ENCODE measurements around the gene HLCS.
"Not testable (repeated sequence)": the region's sequence is repeated elsewhere in the genome, so short reads cannot be mapped to it uniquely, and the experiment has no call there.

Gene HLCS

GRCh38 chr21:36955783-36956182, 10.7 kb downstream of the HLCS start:
- no peak for DNase-seq

- not testable (repeated sequence) for DNase-seq
These were observed 14.1 kb downstream of the HLCS start for GRCh38 chr21:36952331-36952730.

- DNase-seq = no peak
These were observed 17.0 kb downstream of the HLCS start for GRCh38 chr21:36949171-36950141.

GRCh38 chr21:36948686-36949085, 17.8 kb downstream of the HLCS start:
- no peak for DNase-seq

DNA sequence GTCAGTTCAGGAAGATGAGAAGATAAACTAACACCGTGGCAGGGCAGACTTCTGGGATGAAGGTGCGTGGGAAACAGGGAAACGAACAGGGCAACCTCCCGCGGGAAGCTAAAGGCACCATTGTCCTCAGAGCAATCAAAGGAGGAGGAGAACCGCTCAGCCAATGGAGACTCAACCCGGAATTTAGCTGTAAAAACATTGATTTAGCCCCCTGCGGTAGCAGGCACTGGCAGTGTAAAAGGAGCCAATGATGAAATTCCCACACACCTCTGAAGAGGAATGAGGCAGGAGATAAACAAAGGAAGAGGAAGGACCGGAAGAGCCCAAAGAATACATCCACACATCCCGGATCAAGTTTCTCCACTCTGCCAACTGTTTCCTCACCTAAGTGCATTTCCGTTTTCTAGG, 19.5 kb downstream of the HLCS start:
- no peak for DNase-seq

GRCh38 chr21:36945496-36946138, 20.9 kb downstream of the HLCS start:
- no peak for DNase-seq

DNA sequence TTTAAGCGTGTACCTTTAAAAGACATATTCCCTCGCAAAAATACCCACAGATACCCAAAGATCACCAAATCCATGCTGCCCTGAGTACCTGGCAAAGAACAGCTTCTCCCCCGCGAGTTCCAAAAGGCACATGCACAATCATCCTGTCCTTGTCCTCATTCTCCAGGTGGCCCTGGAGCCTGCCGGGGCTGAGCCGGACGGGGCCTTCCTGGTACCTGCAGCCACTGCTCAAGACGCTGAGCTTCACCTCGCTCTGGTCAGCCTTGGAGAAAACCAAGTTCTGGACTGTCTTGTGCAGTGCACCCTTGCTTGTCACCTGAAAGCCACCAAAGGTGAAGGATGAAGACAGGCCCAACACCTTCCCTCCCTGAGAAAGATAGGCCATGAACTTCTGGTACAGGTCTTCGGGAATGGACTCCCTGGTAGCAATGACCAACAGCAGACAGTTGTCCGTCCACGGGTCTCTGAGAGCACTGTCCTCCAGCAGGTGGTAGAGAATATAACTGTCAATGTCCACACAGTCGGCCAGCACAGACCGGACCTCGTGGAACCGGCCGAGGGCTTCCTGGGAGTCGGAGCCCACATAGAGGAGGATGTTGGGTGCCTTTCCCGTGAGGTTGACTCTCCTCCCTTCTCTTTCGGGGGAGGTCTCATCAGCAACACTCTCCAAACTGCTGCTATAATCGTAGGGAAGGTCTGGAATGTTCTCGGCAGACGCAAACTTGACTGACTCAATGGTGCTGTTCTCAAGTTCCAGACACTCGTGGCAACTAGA, 29.9 kb downstream of the HLCS start:
- no peak for DNase-seq

- DNase-seq = no peak
These were observed 31.5 kb downstream of the HLCS start for GRCh38 chr21:36934864-36935420.

DNA sequence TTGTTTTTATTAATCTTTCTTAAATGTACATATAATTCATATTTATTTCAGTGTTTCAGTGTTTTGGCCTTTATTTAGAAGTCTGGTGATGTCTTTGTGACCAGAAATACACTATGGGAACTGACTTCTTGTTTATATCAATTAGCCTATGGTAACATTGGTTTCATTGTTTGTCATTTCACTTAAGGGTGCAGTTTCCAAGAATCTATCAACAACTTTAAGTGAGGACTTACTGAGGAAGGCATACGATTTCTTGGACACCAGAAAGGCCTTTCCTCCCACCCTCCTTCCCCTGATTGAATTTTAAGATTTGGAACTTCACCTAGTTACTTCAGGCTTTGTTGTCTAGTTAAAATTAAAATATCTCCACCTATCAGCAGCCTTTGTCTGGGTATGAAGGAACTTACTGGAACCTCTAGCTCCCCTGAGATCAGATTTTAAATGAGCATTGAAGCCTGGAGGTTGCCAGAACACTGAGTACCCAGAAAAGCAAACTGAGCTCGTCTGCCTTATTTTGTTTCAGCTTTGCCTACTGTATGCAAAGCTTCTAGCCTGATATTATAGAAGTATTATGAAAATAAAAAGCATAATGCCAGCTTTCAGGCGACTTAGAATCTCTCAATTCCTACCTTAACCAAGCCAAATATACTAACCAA, 34.2 kb downstream of the HLCS start:
- no peak for DNase-seq

- no peak for DNase-seq
These were observed 36.8 kb downstream of the HLCS start for GRCh38 chr21:36929622-36930021.

- DNase-seq = no peak
These were observed 37.5 kb downstream of the HLCS start for GRCh38 chr21:36928960-36929359.

GRCh38 chr21:36927719-36928117, 38.8 kb downstream of the HLCS start:
- peak; percentile 48 for DNase-seq

DNA sequence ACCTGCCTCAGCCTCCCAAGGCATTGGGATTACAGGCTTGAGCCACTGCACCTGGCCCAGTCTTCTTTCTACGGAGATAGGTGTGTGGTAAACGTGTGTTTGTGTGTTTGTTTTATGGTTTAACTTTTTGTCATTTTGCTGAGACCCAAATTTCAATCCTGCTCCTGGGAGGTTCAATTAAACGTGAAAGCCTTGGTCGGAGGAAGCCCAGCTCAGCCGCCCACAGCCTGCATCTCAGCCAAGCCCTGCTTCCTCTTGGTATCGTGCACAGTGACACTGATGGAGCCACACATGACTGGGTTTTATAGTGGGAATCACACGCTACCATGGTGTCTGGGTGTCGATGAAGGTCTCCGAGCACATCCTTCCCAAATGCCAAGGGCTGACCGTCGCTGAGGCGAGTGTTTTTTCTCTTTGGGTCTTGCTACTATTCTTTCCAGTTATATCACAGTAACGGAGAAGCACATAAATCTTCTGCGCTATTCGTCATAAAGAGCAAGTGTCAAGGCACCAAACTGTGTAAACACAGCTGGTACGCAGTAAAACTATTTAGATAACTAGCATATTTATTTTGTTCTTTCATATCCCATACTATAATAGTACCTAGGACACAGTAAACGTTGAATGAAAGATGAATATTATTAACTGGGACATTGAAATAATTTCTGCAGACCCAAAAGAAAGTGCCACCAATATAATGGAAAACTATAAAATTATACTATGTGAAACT, 39.3 kb downstream of the HLCS start:
- DNase-seq = no peak

DNA sequence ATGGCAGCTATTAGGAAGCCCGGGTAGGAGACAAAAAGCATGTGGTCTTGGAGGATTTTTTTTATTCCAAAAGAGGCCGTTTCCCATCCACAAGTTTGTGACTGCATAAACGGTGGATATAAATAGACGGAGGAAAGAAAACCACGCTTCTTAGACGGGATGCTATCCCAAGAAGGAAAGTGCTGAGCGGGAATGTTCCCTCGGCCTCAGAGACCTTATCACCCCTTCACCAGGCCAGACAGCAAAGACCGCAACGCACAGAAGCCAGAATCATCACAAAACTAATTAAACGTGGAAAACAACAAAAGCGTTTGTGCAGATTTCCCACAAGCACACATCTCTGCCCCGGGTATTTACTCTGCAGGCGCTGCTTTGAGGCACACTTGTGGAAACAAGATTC, 43.2 kb downstream of the HLCS start:
- DNase-seq = no peak

DNA sequence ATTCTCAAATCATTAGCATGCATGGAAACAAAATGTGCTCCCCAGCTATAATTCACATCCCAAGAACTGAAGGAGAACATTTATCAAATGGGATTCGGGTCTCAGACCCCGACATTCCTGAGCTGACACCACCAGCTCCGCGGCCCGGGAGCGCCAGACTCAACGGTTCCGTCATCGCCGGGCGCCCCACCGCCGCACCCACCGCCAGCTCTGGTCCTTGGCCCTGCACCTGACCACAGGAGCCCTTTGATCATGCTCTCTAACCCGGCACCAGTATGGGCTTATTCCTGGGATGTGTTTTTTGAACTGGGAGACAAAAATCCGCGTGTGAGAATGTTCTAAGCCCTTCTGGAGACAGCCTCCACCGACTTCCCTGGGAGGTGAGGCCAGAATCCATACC, 43.6 kb downstream of the HLCS start:
- no peak for DNase-seq

DNA sequence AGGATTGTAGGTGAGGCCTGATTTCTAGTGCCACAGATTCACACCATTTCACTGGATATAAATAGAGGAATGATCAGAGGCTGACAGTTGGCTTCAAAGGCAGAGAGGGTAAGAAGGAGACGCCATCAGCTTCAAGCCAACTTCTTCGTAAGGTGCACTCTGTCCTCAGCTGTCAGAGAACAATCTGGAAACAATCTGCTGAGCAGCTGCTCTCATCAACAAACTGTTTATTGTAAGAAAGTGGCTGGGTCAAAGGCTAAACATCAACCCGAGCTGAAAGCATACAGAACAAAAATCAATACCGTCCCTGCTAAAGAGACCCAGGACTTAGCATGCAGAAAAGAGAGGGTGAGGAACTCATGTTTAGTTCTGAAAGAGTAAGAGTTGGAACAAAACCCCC, 48.2 kb downstream of the HLCS start:
- no peak for DNase-seq

DNA sequence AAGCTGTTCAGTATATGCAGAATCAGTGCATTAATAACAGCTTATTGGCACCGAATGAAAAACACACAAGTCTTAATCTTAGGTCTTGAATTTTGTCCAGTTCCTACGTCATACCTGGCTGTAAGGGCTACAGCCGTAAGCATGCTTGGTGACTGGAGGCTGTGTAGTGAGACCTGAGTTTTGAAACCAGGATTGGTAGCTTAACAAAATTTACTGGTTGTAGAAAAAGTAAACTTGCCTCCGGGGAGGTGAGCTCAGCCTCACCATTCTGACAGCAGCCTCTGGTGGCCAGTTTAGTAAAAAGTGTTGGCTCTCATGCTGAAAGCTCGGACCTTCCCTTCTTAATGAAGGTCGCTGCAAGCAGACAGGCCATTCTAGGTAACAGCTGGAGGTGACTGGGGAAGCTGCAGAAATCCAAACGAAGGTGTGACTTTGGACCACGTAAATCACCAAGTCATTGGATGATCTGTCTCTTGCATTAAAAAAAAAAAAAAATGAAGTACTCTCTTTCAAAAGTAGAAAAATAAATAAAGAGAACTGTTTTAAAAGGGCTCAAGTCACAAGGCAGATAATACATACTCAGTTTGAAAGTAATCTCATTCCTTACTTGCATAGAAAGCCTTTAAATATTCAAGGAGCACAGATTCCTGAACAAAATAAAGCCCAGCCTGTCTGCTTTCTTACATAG, 48.9 kb downstream of the HLCS start:
- DNase-seq = no peak

GRCh38 chr21:36916718-36917117, 49.8 kb downstream of the HLCS start:
- DNase-seq = no peak

DNA sequence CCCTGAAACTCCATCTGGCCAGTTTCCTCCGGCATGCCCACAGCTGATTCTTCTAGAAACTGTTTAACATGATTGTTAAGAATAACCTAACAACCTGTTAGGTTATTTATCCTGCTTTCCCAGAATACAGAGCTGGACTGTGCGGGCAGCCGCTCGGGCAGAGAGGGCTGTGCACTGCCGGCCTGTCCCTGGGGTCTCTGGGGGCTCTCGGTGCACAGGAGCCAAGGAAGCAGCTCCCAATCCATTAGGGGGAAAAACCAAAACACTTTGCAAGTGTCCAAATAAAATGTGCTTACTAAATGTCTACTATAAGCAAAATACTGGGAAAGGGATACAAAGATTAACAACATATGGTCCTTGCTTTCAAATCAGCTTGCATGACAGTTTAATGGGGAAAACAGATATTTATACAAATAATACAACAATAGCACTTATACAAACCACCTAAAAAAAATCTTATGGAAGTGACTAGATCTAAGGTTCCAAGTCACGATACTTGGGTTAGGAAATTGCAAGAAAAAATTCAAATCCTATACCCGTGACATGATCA, 50.7 kb downstream of the HLCS start:
- DNase-seq = no peak

- DNase-seq = no peak
These were observed 51.3 kb downstream of the HLCS start for GRCh38 chr21:36915014-36915695.
